ENCODE data around the gene RABEP1.

The RABEP1 gene

DNA sequence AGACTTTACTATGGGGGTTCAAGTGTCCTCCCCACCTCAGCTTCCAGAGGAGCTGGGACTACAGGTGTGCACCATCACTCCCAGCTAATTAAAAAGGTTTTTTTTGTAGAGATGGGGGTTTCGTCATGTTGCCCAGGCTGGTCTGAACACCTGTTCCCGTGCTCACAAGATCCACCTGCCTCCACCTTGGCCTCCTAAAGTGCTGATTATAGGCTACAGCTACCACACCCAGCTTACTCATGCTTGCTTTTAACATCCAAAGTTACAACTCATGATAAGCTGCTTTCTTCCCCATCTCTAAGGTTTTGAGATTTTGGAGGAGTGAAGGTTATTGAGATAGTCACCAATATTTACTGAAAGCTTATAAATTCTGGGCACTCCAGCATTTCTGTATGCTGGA lies 134.8 kb downstream of the RABEP1 start:
- TF ChIP-seq SIN3A (IDR thresholded peaks at IDR 0.05; ENCODE audit: borderline replicate concordance, insufficient read depth, low read length): no peak
- TF ChIP-seq TAF1 (IDR thresholded peaks at IDR 0.05; ENCODE audit: borderline replicate concordance, insufficient read depth, low read length): no peak
- TF ChIP-seq, protein P1, sequence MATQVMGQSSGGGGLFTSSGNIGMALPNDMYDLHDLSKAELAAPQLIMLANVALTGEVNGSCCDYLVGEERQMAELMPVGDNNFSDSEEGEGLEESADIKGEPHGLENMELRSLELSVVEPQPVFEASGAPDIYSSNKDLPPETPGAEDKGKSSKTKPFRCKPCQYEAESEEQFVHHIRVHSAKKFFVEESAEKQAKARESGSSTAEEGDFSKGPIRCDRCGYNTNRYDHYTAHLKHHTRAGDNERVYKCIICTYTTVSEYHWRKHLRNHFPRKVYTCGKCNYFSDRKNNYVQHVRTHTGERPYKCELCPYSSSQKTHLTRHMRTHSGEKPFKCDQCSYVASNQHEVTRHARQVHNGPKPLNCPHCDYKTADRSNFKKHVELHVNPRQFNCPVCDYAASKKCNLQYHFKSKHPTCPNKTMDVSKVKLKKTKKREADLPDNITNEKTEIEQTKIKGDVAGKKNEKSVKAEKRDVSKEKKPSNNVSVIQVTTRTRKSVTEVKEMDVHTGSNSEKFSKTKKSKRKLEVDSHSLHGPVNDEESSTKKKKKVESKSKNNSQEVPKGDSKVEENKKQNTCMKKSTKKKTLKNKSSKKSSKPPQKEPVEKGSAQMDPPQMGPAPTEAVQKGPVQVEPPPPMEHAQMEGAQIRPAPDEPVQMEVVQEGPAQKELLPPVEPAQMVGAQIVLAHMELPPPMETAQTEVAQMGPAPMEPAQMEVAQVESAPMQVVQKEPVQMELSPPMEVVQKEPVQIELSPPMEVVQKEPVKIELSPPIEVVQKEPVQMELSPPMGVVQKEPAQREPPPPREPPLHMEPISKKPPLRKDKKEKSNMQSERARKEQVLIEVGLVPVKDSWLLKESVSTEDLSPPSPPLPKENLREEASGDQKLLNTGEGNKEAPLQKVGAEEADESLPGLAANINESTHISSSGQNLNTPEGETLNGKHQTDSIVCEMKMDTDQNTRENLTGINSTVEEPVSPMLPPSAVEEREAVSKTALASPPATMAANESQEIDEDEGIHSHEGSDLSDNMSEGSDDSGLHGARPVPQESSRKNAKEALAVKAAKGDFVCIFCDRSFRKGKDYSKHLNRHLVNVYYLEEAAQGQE (IDR thresholded peaks at IDR 0.05; ENCODE audit: insufficient read depth in 1 of 2, low read depth in 2 of 2, low read length in 2 of 2): no peak

DNA sequence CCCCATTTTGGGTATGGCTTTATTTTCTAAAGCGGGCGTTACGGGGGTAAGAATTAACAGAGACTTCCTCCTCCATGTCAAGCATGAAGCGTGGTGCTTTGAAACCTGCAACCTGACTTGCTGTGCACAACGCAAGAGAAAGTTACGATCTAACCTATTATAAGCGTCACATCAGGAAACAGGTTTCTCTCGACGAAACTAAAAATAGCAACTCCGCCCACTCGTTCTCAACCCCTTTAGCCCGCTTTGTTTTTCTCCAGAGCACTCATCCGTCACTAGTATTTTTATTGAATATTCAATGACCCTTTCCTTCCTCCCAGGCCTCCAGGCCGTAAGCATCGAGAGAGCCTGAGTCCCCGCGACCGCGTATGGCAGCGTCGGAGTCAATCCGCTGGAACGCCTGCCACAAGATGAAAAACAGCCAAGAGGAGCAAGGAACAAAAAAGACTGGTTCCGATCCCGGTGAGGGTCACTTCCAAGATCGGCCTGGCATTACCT lies 136.8 kb downstream of the RABEP1 start:
- TF ChIP-seq SIN3A (IDR thresholded peaks at IDR 0.05; ENCODE audit: borderline replicate concordance, insufficient read depth, low read length) (peak; percentile 68; the same call in 1 of the 2 replicates), TAF1 (IDR thresholded peaks at IDR 0.05; ENCODE audit: borderline replicate concordance, insufficient read depth, low read length) (no peak)

DNA sequence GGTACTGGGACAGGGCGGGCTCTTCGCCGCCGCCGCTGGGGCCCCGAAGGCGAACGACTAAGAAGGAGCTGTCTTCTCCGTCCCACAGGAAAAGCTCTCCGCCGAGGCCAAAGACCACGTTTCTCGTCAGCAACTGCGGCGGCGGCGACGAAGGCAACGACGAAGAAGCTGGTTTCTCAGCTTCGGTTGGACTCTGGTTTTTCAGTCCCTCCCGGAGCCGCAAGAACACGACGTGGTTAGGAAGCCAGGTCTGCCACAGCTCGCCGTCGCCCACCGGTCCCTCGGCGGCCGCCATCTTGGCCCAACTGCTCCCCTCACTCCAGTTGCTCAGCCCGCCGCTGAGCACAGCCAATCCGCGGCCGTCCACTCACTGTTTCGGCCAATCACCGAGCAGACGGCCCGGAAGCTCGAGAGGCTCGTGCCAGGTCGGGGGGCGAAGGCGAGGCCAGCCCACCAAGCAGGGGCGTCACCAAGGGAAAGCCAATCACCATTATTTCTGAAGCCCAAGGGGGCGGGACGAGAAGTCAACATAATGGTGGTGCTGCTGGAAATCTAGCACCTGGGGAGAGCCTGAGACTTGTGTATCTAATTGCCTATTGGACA lies 137.4 kb downstream of the RABEP1 start, which contains the start of gene NUP88:
Gene NUP88 (minus strand): TSS at position 307 of the 603 bp plus-strand sequence. CDS start 12 bp downstream, at position 295.
- TF ChIP-seq FOXP2 (optimal IDR thresholded peaks at IDR 0.05; ENCODE audit: borderline replicate concordance, extremely low read depth, extremely low read length, insufficient read depth) (peak; percentile 68), POLR2AphosphoS5 (IDR thresholded peaks at IDR 0.05; ENCODE audit: low read depth, low read length) (peak; percentile 60), TAF1 (IDR thresholded peaks at IDR 0.05; ENCODE audit: borderline replicate concordance, insufficient read depth, low read length) (peak; percentile 96), SIN3A (IDR thresholded peaks at IDR 0.05; ENCODE audit: borderline replicate concordance, insufficient read depth, low read length) (peak; percentile 35; the same call in 1 of the 2 replicates)
- TF ChIP-seq, protein P1 (IDR thresholded peaks at IDR 0.05; ENCODE audit: insufficient read depth in 1 of 2, low read depth in 2 of 2, low read length in 2 of 2): no peak

DNA sequence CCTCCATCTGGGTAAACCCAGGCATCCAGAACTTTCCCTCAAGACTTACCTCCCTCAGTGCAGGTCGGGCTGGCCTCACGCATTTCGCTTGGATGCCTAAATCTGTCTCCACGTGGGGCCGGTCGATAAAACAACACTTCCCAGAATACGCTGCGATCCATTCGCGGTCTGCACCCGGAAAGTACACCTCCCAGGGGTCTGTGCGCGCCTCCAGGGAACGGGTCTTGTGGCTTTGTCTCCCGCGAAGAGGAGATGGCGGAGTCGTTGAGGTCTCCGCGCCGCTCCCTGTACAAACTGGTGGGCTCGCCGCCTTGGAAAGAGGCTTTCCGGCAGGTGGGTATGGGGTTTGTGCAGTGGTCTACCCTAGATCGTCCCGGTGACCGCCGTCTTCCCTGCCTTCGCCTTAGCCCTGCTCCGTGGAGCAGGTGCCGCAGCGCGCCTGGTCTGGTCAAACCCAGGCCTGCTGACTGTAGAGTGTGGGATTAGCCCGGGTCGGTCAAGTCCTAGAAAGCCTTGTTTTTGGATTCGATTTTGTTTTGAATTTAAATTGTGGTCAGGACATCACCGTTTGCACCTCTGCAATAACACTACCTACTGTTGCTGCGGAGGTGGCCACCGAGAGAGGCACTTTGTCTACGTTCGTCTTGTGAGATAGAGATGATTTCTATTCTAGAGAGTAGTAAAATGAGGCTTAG lies 138.0 kb downstream of the RABEP1 start, which contains the start of gene RPAIN:
Gene RPAIN (plus strand): TSS at position 224 of the 695 bp plus-strand sequence. CDS start 29 bp downstream, at position 253.
- TF ChIP-seq FOXP2 (optimal IDR thresholded peaks at IDR 0.05; ENCODE audit: borderline replicate concordance, extremely low read depth, extremely low read length, insufficient read depth) (peak; percentile 40), TAF1 (IDR thresholded peaks at IDR 0.05; ENCODE audit: borderline replicate concordance, insufficient read depth, low read length) (peak; percentile 72; the same call in 1 of the 2 replicates), SIN3A (IDR thresholded peaks at IDR 0.05; ENCODE audit: borderline replicate concordance, insufficient read depth, low read length) (peak; percentile 92; the same call in 1 of the 2 replicates), POLR2AphosphoS5 (IDR thresholded peaks at IDR 0.05; ENCODE audit: low read depth, low read length) (peak; percentile 77)
- TF ChIP-seq, protein P1 (IDR thresholded peaks at IDR 0.05; ENCODE audit: insufficient read depth in 1 of 2, low read depth in 2 of 2, low read length in 2 of 2): no peak

DNA sequence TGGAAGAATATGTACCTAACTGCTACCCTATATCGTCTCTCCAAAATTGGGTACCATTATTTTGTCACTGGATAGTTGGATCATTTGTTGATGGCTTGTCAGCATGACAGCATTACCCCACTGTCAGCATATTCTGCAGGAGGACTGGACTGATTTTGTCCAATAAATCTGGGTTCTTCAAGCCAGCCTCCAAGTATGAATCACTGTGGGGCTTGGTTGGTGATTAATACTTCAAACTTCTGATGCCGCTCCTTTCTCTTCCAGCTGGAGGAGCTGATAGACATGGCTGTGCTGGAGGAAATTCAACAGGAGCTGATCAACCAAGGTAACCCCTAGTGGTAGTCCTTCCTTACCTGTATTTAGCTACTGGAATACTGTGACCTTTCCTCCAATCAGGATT lies 140.4 kb downstream of the RABEP1 start:
- TF ChIP-seq FOXP2 (optimal IDR thresholded peaks at IDR 0.05; ENCODE audit: borderline replicate concordance, extremely low read depth, extremely low read length, insufficient read depth): no peak
- TF ChIP-seq, protein P1 (IDR thresholded peaks at IDR 0.05; ENCODE audit: insufficient read depth in 1 of 2, low read depth in 2 of 2, low read length in 2 of 2): no peak
- TF ChIP-seq SIN3A (IDR thresholded peaks at IDR 0.05; ENCODE audit: borderline replicate concordance, insufficient read depth, low read length): no peak
- no peak for TF ChIP-seq POLR2AphosphoS5 (IDR thresholded peaks at IDR 0.05; ENCODE audit: low read depth, low read length)
- no peak for TF ChIP-seq TAF1 (IDR thresholded peaks at IDR 0.05; ENCODE audit: borderline replicate concordance, insufficient read depth, low read length)
